ENCODE measurements around the gene HAUS3. TPM values are rescaled to one million over a fixed set of nuclear protein-coding genes. Genes with fewer than 3 reads are reported as not detected.

The HAUS3 gene
- total RNA-seq = 3.4 and 5.4 TPM in 2 replicates

GRCh38 chr4:2241410-2242353, at the start of gene HAUS3, which contains the start of gene POLN:
TSS of gene HAUS3 (minus strand) at chr4:2242121. CDS start at chr4:2240946, 1,175 bp downstream.
TSS of gene POLN (minus strand) at chr4:2242121. CDS start at chr4:2229231, 12,890 bp downstream.

GRCh38 chr4:2261853-2262144, 19.9 kb upstream of the HAUS3 start, which contains the start of gene MXD4:
TSS of gene MXD4 (minus strand) at chr4:2262109. CDS start at chr4:2261980, 129 bp downstream.

Other genes with a start within 250 kb of the HAUS3 start
- gene NELFA, start 233.1 kb downstream of the HAUS3 start, total RNA-seq = 10.5 and 11.6 TPM in 2 replicates
- under 0.01 and 0.09 TPM in 2 replicates for gene NAT8L, start 182.8 kb downstream of the HAUS3 start, total RNA-seq
- 2.3 and 4.0 TPM in 2 replicates for gene POLN, start within 50 bp of the HAUS3 start, total RNA-seq
- gene MXD4, start 20.0 kb upstream of the HAUS3 start, total RNA-seq = 43.6 and 44.1 TPM in 2 replicates
- gene ZFYVE28, start 176.5 kb upstream of the HAUS3 start, total RNA-seq = 7.4 and 9.4 TPM in 2 replicates
- 0.18 TPM in 1 of 2 replicates, not detected in the other for gene CFAP99, start 176.8 kb upstream of the HAUS3 start, total RNA-seq
- gene RNF4, start 227.0 kb upstream of the HAUS3 start, total RNA-seq = 38.3 and 48.0 TPM in 2 replicates